HG03571 (cell line): ENCODE results near the gene SLAMF9.

Source experiments
- ATAC-seq: cut with Tn5 transposase; IDR thresholded peaks from one replicate; pipeline ENCODE4 v1.9.1; 2021; ENCODE audit not compliant: unreplicated experiment

Gene SLAMF9

DNA sequence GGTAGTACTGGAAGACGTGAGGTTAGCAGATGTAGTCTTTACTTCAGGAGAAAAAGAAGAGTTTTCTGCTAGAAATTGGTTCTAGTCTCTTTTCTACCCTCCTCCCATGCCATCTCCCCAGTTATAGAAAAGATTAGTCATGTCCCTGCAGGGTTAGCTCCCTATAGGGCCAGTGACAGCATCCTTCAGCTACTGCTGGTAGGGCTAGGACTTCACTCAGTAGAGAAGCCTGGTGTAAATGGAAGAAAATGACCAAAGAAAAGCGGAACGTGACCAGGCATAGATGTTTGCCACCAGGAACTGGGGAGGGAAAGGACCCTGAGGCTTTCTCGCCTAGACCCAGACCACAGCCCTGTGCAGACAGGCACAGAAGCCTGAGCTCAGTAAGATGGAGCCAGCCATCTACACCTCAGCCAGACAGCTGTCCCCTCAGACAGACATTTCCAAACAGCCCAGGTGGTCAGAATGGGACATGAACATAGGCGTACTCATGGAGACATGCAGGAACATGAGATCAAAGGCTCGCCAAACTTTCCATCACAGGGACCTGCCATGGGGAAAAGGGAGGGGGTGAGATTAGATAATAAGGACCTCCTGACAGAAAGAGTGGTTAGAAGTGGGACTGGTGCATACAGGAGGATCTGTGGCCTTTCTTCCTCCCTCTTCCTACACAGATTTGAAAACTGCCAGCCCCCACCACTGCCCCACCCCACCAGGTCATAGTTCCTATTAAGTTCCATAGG, 23.5 kb upstream of the SLAMF9 start:
- no peak for ATAC-seq

DNA sequence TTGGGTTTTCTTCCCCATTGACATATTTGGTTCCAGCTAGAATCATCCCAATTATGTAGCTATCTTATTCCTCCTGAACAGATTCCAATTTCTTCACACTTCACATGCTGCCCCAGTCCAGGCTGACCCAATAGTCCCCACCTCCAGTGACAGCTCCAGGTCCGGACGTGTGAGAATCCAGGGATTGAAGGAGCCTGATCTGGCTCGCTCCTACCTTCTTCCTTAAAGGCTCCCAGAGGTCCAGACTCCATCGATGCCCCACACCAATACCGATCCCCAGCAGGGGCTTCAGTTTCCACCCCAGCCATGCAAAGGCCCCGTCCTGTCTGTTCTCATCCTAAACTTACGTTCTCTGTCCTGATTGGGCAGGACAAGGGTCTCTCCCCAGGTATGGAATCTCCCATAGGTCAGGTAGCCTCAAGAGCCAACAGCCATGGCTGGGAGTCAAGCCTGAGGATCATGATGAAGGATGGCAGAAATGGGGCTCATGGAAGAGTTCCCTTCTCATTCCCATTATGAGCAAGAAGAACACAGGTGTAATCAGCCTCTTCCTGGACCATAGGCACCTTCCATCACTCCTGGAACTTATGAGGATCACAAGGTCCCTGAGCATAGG, 20.4 kb upstream of the SLAMF9 start:
- no peak for ATAC-seq

DNA sequence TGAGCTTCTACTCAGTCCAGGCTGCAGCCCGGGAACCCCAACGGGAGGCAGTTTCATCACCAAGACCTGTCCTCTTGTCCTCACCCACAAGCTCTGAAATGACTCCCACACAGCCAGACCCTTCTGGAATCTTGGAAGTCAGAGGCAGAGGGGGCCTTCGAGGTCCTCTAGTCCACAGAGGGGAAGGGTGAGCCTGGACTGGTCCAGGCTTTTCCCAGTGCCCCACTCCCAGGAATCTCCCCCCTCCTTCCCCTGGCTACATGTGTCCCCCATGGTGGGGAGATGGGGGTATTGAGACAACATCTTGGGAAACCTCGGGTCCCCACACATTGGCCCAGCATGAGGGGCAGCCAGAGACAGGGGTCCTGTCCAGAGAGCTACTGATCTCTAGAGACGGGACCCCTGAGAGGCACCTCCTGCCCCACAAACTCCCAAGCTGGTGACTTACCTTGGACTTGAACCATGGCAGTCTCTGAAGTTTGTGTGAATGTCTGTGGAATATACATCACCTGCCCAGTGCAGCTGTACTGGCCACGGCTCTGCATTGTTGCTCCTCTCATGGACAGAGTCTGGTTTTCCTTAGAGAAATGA, 19.4 kb upstream of the SLAMF9 start:
- ATAC-seq, result no peak

DNA sequence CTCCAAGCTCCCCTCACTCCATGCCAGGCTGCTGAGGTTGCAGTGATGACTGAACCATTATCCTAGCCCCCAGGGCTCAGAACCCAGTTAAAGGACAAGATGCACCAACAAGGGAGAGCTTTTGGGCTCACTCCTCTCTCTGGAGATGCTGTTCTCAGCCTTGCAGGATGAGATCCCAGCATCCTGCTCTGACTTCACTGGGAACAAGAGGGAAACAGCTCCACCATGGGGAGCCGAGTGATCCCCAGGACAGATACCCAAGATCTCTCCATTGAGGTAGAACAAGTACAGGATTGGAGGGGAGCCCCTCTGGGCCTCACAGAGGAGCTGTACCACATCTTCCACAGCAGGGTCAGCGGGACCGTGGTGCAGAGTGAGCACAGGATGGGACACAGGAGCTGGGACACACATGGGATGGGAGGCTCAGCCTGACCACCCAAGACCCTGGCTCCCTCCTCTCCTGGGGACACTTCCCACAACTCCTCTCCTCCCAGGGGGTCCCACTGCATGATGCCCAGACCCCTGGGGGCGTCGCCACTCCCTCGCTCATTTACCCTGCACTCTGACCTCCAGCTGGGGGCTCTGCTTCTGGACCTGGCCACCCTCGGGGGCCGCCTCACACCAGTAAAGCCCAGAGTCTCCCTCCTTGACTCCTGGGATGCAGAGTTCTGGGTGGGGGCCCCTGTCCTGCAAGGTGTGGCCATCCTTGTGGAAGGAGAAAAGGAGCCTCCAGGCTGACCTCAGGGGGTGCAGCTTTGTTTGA, 18.6 kb upstream of the SLAMF9 start:
- no peak for ATAC-seq

DNA sequence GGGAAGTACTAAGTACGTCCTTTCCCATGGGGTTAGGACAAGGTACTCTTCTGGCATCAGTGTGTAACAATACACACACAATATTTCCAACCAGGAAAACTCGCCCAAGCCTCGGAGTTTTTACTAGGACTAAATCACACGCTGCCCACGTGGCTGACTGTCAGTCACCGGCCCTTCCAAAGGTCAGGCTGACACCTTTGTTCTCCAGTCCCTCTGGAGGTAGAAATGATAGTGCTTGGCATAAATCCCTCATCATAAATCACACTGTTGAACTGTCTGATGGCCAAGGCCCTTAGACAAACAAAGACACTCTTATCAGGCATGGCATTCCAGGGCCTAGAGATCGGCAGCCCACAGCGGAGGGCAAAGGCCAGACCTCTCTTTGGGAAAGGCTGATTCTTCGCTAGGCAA, 16.9 kb upstream of the SLAMF9 start:
- ATAC-seq, result no peak

DNA sequence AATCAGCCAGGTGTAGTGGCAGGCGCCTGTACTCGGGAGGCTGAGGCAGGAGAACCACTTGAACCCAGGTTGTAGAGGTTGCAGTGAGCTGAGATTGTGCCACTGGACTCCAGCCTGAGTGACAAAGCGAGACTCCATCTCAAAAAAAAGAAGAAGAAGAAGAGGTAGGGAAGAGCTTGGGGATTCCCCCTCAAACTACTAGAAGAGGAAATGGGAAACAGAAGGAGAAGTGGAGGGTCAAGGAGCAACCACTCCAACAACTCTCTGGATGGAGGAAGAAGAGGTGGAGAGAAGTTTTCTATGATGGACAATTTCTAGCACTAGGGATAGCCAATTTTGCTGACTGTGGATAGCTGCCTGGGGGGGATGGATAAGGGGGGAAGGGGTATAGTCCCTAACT, 14.9 kb upstream of the SLAMF9 start:
- ATAC-seq, result no peak

DNA sequence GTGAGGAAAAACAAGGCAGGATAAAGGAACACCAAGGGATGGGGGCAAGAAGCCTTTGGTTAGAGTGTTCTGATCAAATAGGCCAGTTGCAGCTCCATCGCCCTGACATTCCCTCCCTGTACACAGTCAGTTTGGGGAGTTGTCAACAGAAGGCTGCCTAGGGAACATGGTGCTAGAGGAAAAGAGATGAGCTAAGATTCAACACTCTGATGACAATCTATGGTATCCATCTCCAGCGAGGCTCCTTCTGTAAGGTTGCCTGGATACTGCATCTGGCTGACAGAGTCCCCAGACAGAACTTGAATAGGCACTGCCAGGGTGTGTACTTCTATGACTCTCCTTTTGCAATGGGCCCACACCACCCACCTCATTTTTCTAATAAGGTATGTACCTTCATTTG, 11.2 kb upstream of the SLAMF9 start:
- ATAC-seq, result no peak

DNA sequence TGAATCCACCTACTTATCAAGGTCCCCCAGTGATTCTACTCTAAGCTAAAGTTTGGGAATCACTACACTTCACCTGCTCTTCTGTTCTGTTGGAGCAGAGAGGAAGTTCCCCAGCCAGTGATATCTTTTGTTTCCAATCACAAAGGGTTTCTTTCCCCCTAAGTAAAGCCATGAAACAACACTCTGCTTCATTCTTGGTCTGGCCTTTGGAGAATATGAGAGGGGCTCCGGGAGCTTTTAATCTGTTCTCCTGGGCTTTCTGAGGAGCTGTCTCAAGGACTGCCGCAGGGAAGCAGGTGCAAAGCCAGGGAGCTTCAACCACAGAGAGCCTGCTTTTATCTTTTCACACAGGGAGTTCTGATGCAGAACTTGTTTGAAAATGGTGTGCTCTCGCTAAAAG, 10.1 kb upstream of the SLAMF9 start:
- no peak for ATAC-seq

DNA sequence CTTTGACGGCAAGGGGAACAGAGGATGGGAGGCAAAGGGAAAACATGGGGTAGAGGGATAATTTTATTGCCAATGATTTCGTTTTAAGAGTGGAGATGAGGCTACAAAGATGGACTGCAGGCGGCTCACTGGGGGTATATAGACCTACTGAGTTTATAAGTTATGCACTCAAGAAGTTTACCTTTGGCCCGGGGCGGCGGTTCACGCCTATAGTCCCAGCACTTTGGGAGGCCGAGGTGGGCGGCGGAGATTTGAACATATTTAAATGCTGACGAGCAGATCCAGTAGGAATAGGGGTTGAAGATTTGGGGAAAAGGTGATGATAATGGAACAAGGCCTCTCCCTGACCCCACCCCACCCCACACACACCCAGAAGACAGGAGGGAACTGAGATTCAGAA, 8.1 kb upstream of the SLAMF9 start:
- ATAC-seq, result no peak

DNA sequence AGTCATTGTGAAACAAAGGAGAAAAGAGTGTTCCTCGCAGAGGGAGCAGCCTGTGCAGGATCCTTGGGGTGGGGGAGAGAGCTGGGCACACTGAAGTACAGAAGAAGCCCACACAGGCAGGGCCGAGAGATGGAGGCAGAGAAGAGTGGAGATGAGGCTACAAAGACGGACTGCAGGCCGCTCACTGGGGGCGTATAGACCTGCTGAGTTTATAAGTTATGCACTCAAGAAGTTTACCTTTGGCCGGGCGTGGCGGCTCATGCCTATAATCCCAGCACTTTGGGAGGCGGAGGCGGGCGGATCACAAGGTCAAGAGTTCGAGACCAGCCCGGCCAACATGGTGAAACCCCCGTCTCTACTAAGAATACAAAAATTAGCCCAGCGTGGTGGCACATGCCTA, 7.6 kb upstream of the SLAMF9 start:
- no peak for ATAC-seq

DNA sequence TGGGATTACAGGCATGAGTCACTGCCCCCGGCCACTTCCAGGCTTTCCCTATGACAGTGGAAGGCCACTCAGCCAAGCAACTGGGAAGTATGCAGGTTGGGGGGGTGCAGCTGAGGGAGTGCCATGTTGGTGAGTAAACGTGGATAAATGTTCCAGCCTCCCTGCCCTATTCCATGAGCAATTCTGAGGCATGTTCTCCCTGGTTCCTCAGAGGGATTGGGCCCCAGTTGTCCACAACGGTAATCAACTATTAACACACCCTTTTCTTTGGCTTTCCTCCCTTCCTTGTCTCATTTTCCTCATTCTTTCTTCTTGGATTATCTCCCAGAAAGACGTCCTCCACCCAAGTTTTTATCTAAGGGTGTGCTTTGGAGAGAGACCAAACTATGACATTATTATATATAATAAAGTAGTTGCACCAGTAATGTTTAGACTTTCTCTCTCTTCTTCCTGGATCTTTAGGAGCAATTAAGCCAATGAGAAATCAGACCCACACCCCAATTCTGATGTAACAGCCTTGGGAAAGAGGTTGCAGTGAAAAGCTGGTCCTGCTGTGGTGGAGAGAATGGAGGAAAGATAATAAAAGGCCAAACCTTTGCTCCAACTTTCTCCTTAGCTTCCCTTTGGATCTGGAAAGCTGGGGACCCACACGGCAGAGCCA, 6.8 kb upstream of the SLAMF9 start:
- ATAC-seq, result no peak

DNA sequence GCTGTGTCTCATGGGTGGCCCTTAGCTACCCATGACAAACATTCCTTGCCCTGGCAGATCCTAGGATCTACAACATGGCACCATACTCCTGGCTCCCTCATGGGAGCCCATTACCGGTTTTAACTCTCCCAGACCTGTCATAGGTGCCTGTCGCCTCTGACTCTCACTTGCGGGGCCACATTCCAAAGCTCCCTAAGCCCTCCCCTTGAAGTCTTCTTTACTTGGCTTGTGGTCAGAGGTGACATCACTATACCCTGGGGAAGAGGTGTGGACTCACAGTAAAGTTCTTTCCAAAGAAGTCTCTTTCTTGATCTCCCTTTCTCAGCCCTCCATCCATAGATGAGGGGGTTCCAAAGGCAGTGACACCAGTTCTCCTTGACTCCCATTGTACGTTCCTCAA, 5.4 kb upstream of the SLAMF9 start:
- no peak for ATAC-seq

DNA sequence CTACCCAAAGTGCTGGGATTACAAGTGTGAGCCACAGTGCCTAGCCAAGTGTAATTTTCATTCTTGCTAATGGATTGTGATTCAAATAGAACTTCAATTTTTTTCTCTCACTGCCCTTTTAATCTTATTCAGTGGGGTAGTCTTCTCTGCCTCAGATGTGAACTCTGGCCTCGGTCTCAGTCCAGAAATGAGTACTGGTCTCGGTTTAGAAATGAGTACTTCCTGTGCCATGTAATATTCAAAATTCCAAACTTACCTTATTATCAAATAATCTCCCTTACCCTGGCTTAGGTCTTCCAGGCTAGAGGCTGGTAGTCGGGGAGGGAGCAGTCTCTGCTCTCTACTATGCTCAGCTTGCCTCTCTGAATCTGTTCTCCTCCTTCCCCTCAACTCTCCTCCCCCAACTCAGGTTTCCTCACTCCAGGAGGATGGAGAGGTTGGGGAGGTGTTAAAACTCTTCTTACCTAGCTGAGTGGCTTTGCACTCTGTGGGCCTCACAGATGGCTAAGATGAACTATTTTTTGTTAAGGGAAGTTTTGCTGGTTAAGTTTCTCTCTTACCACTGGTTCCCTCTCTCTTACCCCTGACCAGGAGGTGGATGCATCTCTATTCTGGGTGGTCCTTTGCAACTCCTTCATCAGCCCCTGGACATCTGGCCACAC, 4.8 kb upstream of the SLAMF9 start:
- no peak for ATAC-seq

DNA sequence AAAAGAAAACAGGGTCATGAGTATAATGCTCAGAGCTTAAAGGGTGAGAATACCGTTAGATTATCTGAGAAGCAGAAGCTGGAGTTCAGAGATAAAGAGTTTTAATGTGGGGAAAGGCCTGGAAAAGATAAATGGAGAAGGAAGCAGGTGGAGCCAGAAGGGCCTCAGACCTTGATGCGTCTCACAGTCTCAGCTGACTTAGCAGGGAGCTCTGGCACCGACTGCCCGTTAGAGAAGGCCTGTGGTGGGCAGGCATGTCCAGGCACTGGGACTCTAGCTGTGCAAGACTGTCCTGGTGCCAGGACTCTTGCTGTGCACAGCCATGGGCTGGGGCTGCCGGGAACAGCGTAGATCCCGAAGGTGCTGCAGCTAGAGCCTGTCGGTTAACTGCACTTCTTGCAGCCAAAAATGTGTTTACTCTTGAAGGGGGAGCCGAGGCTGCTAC, 3.8 kb upstream of the SLAMF9 start:
- no peak for ATAC-seq

DNA sequence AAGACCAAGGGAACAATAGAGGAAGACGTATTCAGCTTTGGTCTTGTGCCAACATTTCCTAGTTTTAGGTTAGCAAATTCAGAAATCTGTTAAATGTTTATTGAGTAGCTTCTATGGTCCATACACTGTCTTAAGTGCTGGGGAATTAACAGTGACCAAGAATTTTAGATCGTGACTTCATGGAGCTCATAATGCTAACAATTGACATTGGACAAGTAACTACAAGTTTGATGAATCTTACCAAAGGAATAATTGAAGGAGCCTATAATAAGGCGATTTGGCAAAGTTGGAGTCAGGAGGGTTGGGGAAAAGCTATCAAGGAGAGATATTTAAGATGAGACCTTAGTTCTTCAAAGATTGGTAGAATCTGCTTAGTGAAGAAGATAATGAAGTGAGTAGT, 1.4 kb upstream of the SLAMF9 start:
- no peak for ATAC-seq

DNA sequence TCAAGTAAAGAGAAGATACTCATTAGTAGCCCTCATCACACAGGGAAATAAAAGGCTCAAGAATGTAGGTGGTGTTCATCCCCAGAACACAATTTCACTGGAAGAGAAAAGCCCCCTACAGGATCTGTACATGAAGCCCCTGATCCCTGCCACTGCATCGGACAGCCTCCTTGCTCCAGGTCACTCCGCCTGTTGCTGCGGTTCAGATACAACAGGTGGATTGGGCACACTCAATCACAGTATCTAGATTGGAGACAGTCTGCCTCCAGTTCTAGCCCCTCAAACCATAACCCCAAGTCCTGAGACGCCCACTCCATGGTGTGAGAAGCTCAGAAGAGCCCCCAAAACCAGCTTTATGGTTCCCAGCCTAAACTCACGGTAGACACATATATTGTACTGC, 1.1 kb downstream of the SLAMF9 start:
- no peak for ATAC-seq

DNA sequence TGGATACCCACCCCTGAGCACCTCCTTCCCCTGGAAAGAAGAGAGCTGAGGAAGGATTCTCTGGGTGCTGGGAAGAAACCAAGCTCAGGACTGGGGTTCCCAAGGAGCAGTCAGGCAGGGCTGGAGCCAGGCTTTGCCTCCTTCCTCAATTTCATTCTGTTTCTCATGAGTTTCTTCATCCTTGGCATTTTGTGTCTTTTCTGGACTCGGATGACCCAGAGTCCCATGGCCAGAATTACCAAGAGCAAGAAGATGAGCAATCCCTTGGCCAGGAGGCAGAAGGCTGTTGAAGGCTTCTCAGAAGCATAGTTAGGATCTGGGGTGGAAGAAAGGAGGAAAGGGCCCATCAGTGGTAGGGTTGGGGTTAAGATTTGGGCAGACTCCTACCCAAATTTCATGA, 2.5 kb downstream of the SLAMF9 start:
- no peak for ATAC-seq

DNA sequence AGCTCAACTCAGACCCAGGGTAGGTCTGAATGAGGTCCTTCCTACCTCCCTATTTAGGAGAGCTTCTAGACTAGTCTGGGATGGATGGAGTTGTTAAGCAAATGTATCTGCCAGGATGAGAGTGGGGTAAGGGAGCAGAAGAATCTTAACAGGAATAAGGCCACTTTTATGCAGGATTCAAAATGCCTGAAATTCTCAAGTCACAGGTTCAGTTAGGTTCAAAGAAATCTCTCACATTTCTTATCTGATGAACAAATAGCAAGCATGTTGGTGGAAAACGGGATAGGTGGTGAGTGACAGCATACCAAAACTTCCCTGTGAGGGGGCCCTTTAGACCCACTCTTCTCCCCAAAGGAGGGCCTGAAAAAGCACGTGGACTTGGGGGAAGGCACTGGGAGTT, 3.0 kb downstream of the SLAMF9 start:
- no peak for ATAC-seq

DNA sequence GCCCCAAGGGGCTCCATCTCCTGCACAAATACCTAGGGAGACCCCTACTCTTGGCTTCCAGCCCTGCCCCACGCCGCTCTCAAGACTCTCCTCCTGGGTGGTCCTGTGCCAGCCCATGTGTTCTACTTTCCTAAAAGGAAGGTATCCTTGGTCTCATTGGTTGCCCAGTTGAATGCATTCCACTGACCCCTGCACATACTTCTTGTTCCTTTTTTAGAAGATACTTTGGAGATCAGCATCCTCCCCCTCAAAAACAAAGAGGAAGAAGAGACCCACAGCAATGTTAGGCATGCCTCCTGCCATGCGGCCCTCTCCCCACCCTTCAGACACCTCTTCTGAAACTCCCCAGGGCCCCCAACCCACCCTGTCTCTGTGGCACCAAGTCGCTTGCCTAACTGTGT, 4.1 kb downstream of the SLAMF9 start:
- no peak for ATAC-seq

DNA sequence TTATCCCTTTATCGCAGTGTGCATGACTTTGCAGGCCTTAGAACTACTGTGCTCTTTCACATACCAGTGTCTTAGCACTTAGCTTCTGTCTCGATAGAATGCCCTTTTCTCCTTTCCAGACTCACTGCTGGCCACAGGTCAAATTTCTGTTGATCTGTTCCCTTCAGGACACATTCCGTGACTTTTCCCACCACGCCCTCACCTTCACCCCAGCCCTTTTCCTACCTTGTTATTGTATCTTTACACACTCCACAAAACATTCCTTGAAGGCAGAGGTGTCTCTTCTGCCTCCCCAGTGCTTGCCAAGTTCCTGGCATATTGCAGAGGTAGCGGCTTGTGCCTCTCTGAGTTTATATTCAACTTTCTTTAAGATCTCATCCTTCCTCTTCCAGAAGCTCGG, 4.9 kb downstream of the SLAMF9 start:
- no peak for ATAC-seq

DNA sequence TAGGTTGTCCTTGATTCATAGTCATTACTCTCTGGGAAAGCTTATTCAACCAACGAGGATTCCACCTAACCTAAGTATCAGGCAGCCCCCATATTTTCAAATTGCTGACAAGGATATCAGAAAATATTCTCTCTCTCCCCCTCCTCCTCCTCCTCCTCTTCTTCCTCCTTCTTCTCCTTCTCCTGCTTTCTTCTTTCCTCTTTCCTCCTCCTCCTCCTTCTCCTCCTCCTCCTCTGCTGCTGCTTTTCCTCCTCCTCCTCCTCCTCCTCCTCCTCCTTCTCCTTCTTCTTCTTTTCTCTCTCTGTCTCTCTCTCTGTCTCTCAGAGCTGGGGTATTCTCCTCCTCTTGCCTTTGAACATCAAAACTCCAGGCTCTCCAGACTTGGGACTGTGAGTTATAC, 6.1 kb downstream of the SLAMF9 start:
- no peak for ATAC-seq
